Liver (tissue), 9 donors: ENCODE data around the gene BCL2L11. TPM values are rescaled to one million over a fixed set of nuclear protein-coding genes. Genes with fewer than 3 reads are reported as not detected.

Source experiments
- DNase-seq: peaks from one replicate; pipeline ENCODE4 v3.0.0-alpha.2; 2017; ENCODE audit warnings: low spot score
- H3K27ac ChIP-seq, 2 donors: one replicate each; pipeline ENCODE4 v1.7.0; 2013; ENCODE audit warnings: inconsistent platforms in 2 of 2, low read length in 2 of 2, control low read depth in 1 of 2, low read depth in 1 of 2, mild to moderate bottlenecking in 1 of 2
- H3K27me3 ChIP-seq, 4 donors: one replicate each; pipeline versions ENCODE4 v1.6.1 to v1.7.0; 2013; ENCODE audit warnings: low read length in 3 of 4, inconsistent platforms in 1 of 4, mild to moderate bottlenecking in 1 of 4, moderate library complexity in 1 of 4; ENCODE audit not compliant: control insufficient read depth in 4 of 4, insufficient read depth in 4 of 4
- H3K36me3 ChIP-seq, 4 donors: one replicate each; pipeline versions ENCODE4 v1.6.1 to v1.7.0; 2013; ENCODE audit warnings: low read length in 3 of 4, mild to moderate bottlenecking in 3 of 4, low read depth in 1 of 4, moderate library complexity in 1 of 4; ENCODE audit not compliant: control insufficient read depth in 4 of 4, insufficient read depth in 3 of 4
- H3K4me1 ChIP-seq, 4 donors: one replicate each; pipeline versions ENCODE4 v1.6.1 to v1.7.0; 2013; ENCODE audit warnings: low read length in 3 of 4, mild to moderate bottlenecking in 3 of 4, moderate library complexity in 1 of 4; ENCODE audit not compliant: control insufficient read depth in 4 of 4, insufficient read depth in 4 of 4
- H3K4me3 ChIP-seq, 3 donors: one replicate each; pipeline versions ENCODE4 v1.6.1 to v1.7.0; 2013; ENCODE audit warnings: low read length in 3 of 3, control low read depth in 1 of 3, low read depth in 1 of 3, mild to moderate bottlenecking in 1 of 3
- H3K9ac ChIP-seq, 2 donors: one replicate each; pipeline ENCODE4 v1.7.0; 2013; ENCODE audit warnings: low read length in 2 of 2, mild to moderate bottlenecking in 2 of 2, moderate library complexity in 2 of 2, control low read depth in 1 of 2, low read depth in 1 of 2
- H3K9me3 ChIP-seq, 4 donors: one replicate each; pipeline versions ENCODE4 v1.6.1 to v1.7.0; 2013; ENCODE audit warnings: low read length in 3 of 4; ENCODE audit not compliant: control insufficient read depth in 4 of 4
- ATF3 ChIP-seq: IDR thresholded peaks from 2 replicates; pipeline ENCODE4 v1.6.1; 2016; ENCODE audit warnings: antibody characterized with exemption
- CTCF ChIP-seq: fragments of 150-350 bp; IDR thresholded peaks from 2 replicates; pipeline ENCODE4 v1.5.1; 2017; ENCODE audit warnings: improper control_type of control experiment, low read depth, low read length; ENCODE audit not compliant: missing input control
- EGR1 ChIP-seq, 2 donors: IDR thresholded peaks; 2 replicates each; pipeline ENCODE4 v1.6.1; 2016 to 2018; ENCODE audit warnings: antibody characterized with exemption in 2 of 2, low read depth in 2 of 2
- FOXA1 ChIP-seq: IDR thresholded peaks from 2 replicates; pipeline ENCODE4 v1.6.1; 2016; ENCODE audit warnings: antibody characterized with exemption
- FOXA2 ChIP-seq: IDR thresholded peaks from 2 replicates; pipeline ENCODE4 v1.6.1; 2016; ENCODE audit warnings: antibody characterized with exemption
- GABPA ChIP-seq, 2 donors: IDR thresholded peaks in 1 of 2; conservative IDR thresholded peaks in 1 of 2; 2 replicates each; pipeline ENCODE4 v1.6.1; 2016; ENCODE audit warnings: antibody characterized with exemption in 2 of 2, mild to moderate bottlenecking in 1 of 2, moderate library complexity in 1 of 2
- HNF4A ChIP-seq, 2 donors: conservative IDR thresholded peaks; 2 replicates each; pipeline ENCODE4 v1.6.1; 2016; ENCODE audit warnings: antibody characterized with exemption in 2 of 2, mild to moderate bottlenecking in 2 of 2
- HNF4G ChIP-seq: IDR thresholded peaks from 2 replicates; pipeline ENCODE4 v1.6.1; 2016; ENCODE audit warnings: antibody characterized with exemption
- MAX ChIP-seq: IDR thresholded peaks from 2 replicates; pipeline ENCODE4 v1.6.1; 2016; ENCODE audit warnings: antibody characterized with exemption
- NR2F2 ChIP-seq: IDR thresholded peaks from 2 replicates; pipeline ENCODE4 v1.6.1; 2016; ENCODE audit warnings: antibody characterized with exemption
- RAD21 ChIP-seq, 2 donors: IDR thresholded peaks; 2 replicates each; pipeline ENCODE4 v1.6.1; 2016; ENCODE audit warnings: antibody characterized with exemption in 2 of 2, mild to moderate bottlenecking in 2 of 2
- REST ChIP-seq: IDR thresholded peaks from 2 replicates; pipeline ENCODE4 v1.6.1; 2016; ENCODE audit warnings: antibody characterized with exemption, mild to moderate bottlenecking
- RXRA ChIP-seq, 2 donors: IDR thresholded peaks; 2 replicates each; pipeline ENCODE4 v1.6.1; 2017 to 2018; ENCODE audit warnings: antibody characterized with exemption in 2 of 2, mild to moderate bottlenecking in 1 of 2
- SP1 ChIP-seq: IDR thresholded peaks from 2 replicates; pipeline ENCODE4 v1.6.1; 2018; ENCODE audit warnings: antibody characterized with exemption, mild to moderate bottlenecking
- TAF1 ChIP-seq: conservative IDR thresholded peaks from 2 replicates; pipeline ENCODE4 v1.6.1; 2016; ENCODE audit warnings: antibody characterized with exemption, mild to moderate bottlenecking
- YY1 ChIP-seq: IDR thresholded peaks from 2 replicates; pipeline ENCODE4 v1.6.1; 2016; ENCODE audit warnings: antibody characterized with exemption, mild to moderate bottlenecking
- ZBTB33 ChIP-seq: IDR thresholded peaks from 2 replicates; pipeline ENCODE4 v1.6.1; 2016; ENCODE audit warnings: antibody characterized with exemption
- WGBS: extraction: QIAGEN DNeasy Blood & Tissue Kit; methylation state at CpG from one replicate; pipeline ENCODE4 v1.1.7; 2013; 5-methylcytosine and 5-hydroxymethylcytosine counted together
- polyA plus RNA-seq, 2 donors: library from polyadenylated mRNA; stranded (reverse) in 1 of 2; unstranded in 1 of 2; fragments of 200-250 nt in 1 of 2; fragments of >200 nt in 1 of 2; fragmentation: Nextera tagmentation in 1 of 2; extraction: Ambion mirVana in 1 of 2; gene quantifications; one replicate each; pipeline versions ENCODE4 v1.2.1 to v1.2.3, GENCODE V29; 2013 to 2015
- total RNA-seq, 2 donors: library from RNA; depleted of rRNA; stranded (reverse); fragments of >200 nt; gene quantifications; one replicate each; pipeline ENCODE4 v1.2.3, GENCODE V29; 2014
- donor health status: healthy.
- donor health status: healthy.
- donor health status: healthy.
- donor health status: healthy.
- donor health status: healthy.

The BCL2L11 gene
- total and polyA plus RNA-seq, 4 donors: 5.0 to 19.5 (median 12.2) TPM

GRCh38 chr2:111167863-111168162, 47.1 kb downstream of the BCL2L11 start:
- H3K9me3 ChIP-seq: no peaks in the 10 kb centered on the region
- peaks cover 0 to 4% (median 3%) of the 10 kb centered on the region in 4 donors for H3K4me1 ChIP-seq
- no peak overlapping the region for H3K4me3 ChIP-seq
- TF ChIP-seq SP1 (no peak), NR2F2 (no peak), FOXA2 (no peak), REST (no peak), YY1 (no peak), RXRA (IDR thresholded peaks at IDR 0.05) (no peak), MAX (no peak), GABPA (IDR thresholded peaks at IDR 0.05 in 1 of 2, conservative IDR thresholded peaks at IDR 0.05 in 1 of 2) (no peak), RAD21 (IDR thresholded peaks at IDR 0.05) (no peak), EGR1 (IDR thresholded peaks at IDR 0.05; ENCODE audit: low read depth in 2 of 2) (no peak), ZBTB33 (no peak), HNF4A (conservative IDR thresholded peaks at IDR 0.05) (no peak), HNF4G (no peak), ATF3 (no peak), TAF1 (no peak), FOXA1 (no peak), CTCF (no peak)
- H3K36me3 ChIP-seq: peaks cover 3 to 33% (median 22%) of the 10 kb centered on the region in 4 donors
- DNase-seq: no peak
- 92% methylated on average over 4 of the region's 4 CpGs for WGBS
- no peak overlapping the region for H3K27ac ChIP-seq
- H3K27me3 ChIP-seq: no peaks in the 10 kb centered on the region
- H3K9ac ChIP-seq: no peak overlapping the region
